ENCODE data around the gene SIDT1.

Gene SIDT1

DNA sequence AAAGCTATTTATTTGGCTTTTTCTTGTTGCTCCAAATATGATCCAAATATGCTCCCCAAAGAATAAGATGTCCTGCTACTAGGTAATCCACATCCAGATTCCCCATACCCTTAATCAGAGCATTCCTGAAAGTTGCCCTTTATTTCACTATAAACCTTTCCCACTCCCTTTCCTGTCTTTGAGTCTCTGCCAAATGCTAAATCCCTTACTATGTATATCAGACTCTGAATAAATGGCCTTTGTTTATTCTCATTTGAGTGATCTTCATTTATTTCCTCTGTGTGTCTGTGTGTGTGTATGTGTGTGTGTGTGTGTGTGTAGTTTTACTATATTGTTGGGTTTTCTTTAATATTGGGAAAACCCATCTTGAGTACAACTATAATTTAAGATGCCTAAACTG lies 10.4 kb upstream of the SIDT1 start:
- no peaks in the 10 kb centered on the region for H3F3A ChIP-seq (ENCODE audit: insufficient read depth)
- H3K9me3 ChIP-seq (ENCODE audit: insufficient read depth, low read length): no peaks in the 10 kb centered on the region
- no peak overlapping the region for H3K9ac ChIP-seq (ENCODE audit: low read length)
- no peak overlapping the region for H3K4me3 ChIP-seq (ENCODE audit: insufficient read depth, low read length, poor library complexity, severe bottlenecking)
- H3K27me3 ChIP-seq (ENCODE audit: low read length): no peaks in the 10 kb centered on the region
- H3K79me2 ChIP-seq (ENCODE audit: insufficient read depth, low read length): no peaks in the 10 kb centered on the region
- H3K36me3 ChIP-seq (ENCODE audit: low read length): no peaks in the 10 kb centered on the region
- H4K20me1 ChIP-seq (ENCODE audit: low read depth, low read length): no peaks in the 10 kb centered on the region
- no peak overlapping the region for H3K27ac ChIP-seq (ENCODE audit: low read depth, low read length)
- no peak overlapping the region for H3K4me2 ChIP-seq (ENCODE audit: low read depth, low read length, poor library complexity, severe bottlenecking)
- no peak for TF ChIP-seq EZH2phosphoT487 (conservative IDR thresholded peaks at IDR 0.05; ENCODE audit: low read length)
- TF ChIP-seq, protein P1, sequence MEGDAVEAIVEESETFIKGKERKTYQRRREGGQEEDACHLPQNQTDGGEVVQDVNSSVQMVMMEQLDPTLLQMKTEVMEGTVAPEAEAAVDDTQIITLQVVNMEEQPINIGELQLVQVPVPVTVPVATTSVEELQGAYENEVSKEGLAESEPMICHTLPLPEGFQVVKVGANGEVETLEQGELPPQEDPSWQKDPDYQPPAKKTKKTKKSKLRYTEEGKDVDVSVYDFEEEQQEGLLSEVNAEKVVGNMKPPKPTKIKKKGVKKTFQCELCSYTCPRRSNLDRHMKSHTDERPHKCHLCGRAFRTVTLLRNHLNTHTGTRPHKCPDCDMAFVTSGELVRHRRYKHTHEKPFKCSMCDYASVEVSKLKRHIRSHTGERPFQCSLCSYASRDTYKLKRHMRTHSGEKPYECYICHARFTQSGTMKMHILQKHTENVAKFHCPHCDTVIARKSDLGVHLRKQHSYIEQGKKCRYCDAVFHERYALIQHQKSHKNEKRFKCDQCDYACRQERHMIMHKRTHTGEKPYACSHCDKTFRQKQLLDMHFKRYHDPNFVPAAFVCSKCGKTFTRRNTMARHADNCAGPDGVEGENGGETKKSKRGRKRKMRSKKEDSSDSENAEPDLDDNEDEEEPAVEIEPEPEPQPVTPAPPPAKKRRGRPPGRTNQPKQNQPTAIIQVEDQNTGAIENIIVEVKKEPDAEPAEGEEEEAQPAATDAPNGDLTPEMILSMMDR (IDR thresholded peaks at IDR 0.05; ENCODE audit: insufficient read depth, low read length, poor library complexity, severe bottlenecking): no peak
- H3K9me2 ChIP-seq (replicated peaks; ENCODE audit: insufficient read depth, low read length): no peaks in the 10 kb centered on the region
- H2AFZ ChIP-seq (ENCODE audit: low read depth, low read length, severe bottlenecking): no peak overlapping the region

DNA sequence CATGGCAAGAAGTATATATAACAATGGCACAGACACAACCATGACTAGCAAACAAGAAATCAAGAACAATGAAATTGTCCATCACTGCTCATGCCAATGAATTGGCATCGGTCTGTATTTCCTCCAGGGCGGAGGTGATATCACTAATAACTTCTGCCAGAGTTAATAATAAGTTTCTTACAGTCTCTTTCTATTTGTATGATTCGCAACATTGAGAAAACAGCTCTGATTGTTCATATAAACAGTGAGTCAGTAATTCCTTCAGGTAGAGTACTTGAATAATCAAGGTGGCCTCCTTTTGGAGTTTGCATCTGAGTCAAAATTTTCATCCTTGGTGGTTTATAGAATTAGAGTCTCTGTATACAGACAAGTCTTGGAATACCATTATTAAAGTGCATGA lies 9.1 kb upstream of the SIDT1 start:
- no peaks in the 10 kb centered on the region for H3K36me3 ChIP-seq (ENCODE audit: low read length)
- TF ChIP-seq, protein P1 (IDR thresholded peaks at IDR 0.05; ENCODE audit: insufficient read depth, low read length, poor library complexity, severe bottlenecking): no peak
- no peak for TF ChIP-seq EZH2phosphoT487 (conservative IDR thresholded peaks at IDR 0.05; ENCODE audit: low read length)
- H3K79me2 ChIP-seq (ENCODE audit: insufficient read depth, low read length): no peaks in the 10 kb centered on the region

DNA sequence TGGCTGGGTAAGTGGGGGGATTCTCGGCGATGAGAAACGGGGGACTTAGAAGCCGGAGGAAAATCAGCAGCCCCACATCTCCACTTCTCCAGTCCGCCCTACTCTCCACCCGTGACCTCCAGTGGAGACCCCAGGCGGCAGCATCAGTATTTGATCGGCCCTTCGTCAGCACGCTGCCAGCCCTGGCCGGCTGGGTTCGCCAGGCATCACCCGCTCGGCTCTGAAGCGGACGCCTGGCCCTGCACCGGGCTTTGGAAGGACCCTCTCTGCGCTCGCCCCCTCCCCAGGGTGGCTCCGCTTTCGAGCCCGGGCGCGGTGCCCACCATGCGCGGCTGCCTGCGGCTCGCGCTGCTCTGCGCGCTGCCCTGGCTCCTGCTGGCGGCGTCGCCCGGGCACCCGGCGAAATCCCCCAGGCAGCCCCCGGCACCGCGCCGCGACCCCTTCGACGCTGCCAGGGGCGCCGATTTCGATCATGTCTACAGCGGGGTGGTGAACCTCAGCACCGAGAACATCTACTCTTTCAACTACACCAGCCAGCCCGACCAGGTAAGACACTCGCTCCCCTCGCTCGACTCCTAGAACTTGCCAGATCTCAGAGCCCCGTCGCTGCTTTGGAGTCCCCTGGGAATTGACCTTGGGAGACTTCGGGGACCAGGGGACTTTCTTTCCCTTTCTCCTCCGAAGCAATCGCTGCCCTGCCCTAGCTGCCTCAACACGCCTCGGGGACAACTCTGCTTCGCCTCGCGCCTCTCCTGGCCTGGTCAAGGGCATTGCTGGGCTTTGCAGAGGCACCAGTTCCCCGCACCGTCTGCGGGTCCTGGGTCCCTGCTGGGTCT lies 561 bp downstream of the SIDT1 start:
- no peaks in the 10 kb centered on the region for H3K9me3 ChIP-seq (ENCODE audit: insufficient read depth, low read length)
- no peaks in the 10 kb centered on the region for H3F3A ChIP-seq (ENCODE audit: insufficient read depth)
- TF ChIP-seq EZH2phosphoT487 (conservative IDR thresholded peaks at IDR 0.05; ENCODE audit: low read length): no peak
- TF ChIP-seq, protein P1 (IDR thresholded peaks at IDR 0.05; ENCODE audit: insufficient read depth, low read length, poor library complexity, severe bottlenecking): no peak
- H4K20me1 ChIP-seq (ENCODE audit: low read depth, low read length): no peaks in the 10 kb centered on the region
- H3K27ac ChIP-seq (ENCODE audit: low read depth, low read length): peak overlapping the region; percentile 22
- peak overlapping the region; percentile 77 for H3K4me3 ChIP-seq (ENCODE audit: insufficient read depth, low read length, poor library complexity, severe bottlenecking)
- H3K79me2 ChIP-seq (ENCODE audit: insufficient read depth, low read length): no peaks in the 10 kb centered on the region
- peak overlapping the region; percentile 93 for H3K4me2 ChIP-seq (ENCODE audit: low read depth, low read length, poor library complexity, severe bottlenecking)
- no peaks in the 10 kb centered on the region for H3K27me3 ChIP-seq (ENCODE audit: low read length)
- H3K9ac ChIP-seq (ENCODE audit: low read length): peak overlapping the region; percentile 60
- no peaks in the 10 kb centered on the region for H3K9me2 ChIP-seq (replicated peaks; ENCODE audit: insufficient read depth, low read length)
- H2AFZ ChIP-seq (ENCODE audit: low read depth, low read length, severe bottlenecking): peak overlapping the region; percentile 99
- H3K36me3 ChIP-seq (ENCODE audit: low read length): no peaks in the 10 kb centered on the region

More for the DNA sequence above, 9.1 kb upstream of the SIDT1 start:
- H3F3A ChIP-seq (ENCODE audit: insufficient read depth): no peaks in the 10 kb centered on the region
- H3K4me3 ChIP-seq (ENCODE audit: insufficient read depth, low read length, poor library complexity, severe bottlenecking): no peak overlapping the region
- H3K9ac ChIP-seq (ENCODE audit: low read length): no peak overlapping the region
- H3K4me2 ChIP-seq (ENCODE audit: low read depth, low read length, poor library complexity, severe bottlenecking): no peak overlapping the region
- no peak overlapping the region for H2AFZ ChIP-seq (ENCODE audit: low read depth, low read length, severe bottlenecking)
- no peaks in the 10 kb centered on the region for H3K9me2 ChIP-seq (replicated peaks; ENCODE audit: insufficient read depth, low read length)
- H3K27me3 ChIP-seq (ENCODE audit: low read length): no peaks in the 10 kb centered on the region
- no peak overlapping the region for H3K27ac ChIP-seq (ENCODE audit: low read depth, low read length)
- no peaks in the 10 kb centered on the region for H3K9me3 ChIP-seq (ENCODE audit: insufficient read depth, low read length)
- no peaks in the 10 kb centered on the region for H4K20me1 ChIP-seq (ENCODE audit: low read depth, low read length)

Measured in SU-DHL-6 (cell line).